ENCODE measurements around the gene MYO5B.

DNA sequence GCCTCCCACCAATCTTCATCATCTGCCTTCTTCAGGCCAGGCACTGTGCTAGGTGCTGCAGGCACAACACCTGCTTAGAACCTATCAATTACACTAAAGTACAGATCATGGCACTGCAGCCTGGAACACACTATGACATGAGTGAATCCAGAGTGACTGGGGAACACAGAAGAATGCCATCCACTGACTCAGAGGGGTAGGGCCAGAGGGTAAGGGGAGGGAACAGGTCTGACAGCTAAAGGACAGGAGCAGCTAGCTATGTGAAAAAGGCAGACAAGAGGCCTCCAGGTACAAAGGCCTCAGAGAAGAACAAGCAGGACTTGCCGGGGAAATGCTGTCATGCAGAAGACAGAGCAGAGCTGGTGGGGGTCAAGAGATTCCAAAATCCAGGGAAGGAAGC, 328.3 kb downstream of the MYO5B start:
- TF ChIP-seq, protein P1, sequence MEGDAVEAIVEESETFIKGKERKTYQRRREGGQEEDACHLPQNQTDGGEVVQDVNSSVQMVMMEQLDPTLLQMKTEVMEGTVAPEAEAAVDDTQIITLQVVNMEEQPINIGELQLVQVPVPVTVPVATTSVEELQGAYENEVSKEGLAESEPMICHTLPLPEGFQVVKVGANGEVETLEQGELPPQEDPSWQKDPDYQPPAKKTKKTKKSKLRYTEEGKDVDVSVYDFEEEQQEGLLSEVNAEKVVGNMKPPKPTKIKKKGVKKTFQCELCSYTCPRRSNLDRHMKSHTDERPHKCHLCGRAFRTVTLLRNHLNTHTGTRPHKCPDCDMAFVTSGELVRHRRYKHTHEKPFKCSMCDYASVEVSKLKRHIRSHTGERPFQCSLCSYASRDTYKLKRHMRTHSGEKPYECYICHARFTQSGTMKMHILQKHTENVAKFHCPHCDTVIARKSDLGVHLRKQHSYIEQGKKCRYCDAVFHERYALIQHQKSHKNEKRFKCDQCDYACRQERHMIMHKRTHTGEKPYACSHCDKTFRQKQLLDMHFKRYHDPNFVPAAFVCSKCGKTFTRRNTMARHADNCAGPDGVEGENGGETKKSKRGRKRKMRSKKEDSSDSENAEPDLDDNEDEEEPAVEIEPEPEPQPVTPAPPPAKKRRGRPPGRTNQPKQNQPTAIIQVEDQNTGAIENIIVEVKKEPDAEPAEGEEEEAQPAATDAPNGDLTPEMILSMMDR (optimal IDR thresholded peaks at IDR 0.05 in 1 of 3, IDR thresholded peaks at IDR 0.05 in 1 of 3, conservative IDR thresholded peaks at IDR 0.05 in 1 of 3; ENCODE audit: extremely low read depth in 1 of 3, insufficient read depth in 2 of 3, low read length in 3 of 3), result no peak
- no peak for TF ChIP-seq EZH2 (IDR thresholded peaks at IDR 0.05; ENCODE audit: low read length)

Measured in keratinocyte (primary cell).